GM12872 (cell line): ENCODE data around the gene KHDRBS2.

Source experiments
- CTCF ChIP-seq: IDR thresholded peaks from 3 replicates; pipeline ENCODE4 v1.5.1; 2011; ENCODE audit warnings: low read depth, mild to moderate bottlenecking, low read length, moderate library complexity; ENCODE audit not compliant: insufficient read depth

KHDRBS2 gene

GRCh38 chr6:62285612-62286469, at the start of gene KHDRBS2:
KHDRBS2 (minus strand) TSS chr6:62286225.
- TF ChIP-seq CTCF: no peak

- TF ChIP-seq CTCF: no peak
These were observed 42.6 kb upstream of the KHDRBS2 start for GRCh38 chr6:62328607-62329006.

- no peak for TF ChIP-seq CTCF
These were observed 38.8 kb upstream of the KHDRBS2 start for GRCh38 chr6:62324834-62325233.

GRCh38 chr6:62323818-62324431, 37.9 kb upstream of the KHDRBS2 start:
- no peak for TF ChIP-seq CTCF

GRCh38 chr6:62298745-62299392, 12.8 kb upstream of the KHDRBS2 start:
- TF ChIP-seq CTCF: no peak

GRCh38 chr6:62296541-62296940, 10.5 kb upstream of the KHDRBS2 start:
- TF ChIP-seq CTCF: no peak

GRCh38 chr6:62288974-62289373, 2.9 kb upstream of the KHDRBS2 start:
- no peak for TF ChIP-seq CTCF
